GM21360 (cell line): Measurements from ENCODE around the gene KPNB1.

ENCODE experiments used
- ATAC-seq: cut with Tn5 transposase; IDR thresholded peaks from one replicate; pipeline ENCODE4 v1.9.1; 2021; ENCODE audit warnings: mild to moderate bottlenecking, moderate library complexity; ENCODE audit not compliant: unreplicated experiment

Gene KPNB1

DNA sequence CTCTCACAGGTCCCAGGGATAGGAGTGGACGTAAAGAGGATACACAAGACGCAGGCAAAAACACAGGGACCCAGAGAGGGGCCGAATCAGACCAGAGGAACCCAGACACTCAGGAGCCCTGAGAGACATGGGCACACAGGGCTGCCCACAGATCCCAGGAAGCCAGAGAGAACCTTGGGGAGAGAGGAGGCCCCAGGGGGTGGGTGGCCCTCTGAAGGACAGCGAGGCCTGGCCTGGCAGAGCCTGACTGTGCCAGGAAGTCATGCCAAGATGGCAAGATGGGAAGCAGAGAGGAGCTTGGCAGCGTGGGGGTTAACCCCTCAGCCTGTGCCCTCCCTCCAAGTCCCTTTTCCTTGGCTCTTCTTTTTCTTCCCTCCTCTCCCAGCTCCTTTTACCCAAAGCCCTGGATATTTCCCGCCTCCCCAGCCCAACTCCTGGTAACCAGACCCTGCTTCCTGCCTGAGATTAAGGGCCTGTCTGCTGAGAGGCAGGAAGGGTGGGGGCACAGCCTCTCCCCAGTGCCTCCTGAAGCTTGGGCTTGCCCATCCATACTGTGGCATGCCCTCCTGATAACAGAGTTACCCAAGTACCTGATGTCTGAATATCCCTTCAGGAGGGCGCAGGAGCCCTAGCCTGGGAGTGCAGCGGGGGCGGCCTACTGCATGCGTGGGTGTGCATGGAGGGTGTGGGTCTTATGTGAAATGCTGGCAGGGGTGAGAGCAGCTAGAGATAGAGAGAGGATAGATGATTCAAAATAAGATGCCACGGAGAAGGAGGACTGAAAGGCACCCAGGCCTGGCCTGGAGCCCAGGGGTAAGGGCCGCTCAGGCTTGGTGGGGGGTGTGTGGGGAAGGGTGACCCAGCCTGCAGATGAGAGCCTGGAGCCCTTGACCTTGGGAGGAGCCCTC, 77.3 kb downstream of the KPNB1 start:
- ATAC-seq: no peak

DNA sequence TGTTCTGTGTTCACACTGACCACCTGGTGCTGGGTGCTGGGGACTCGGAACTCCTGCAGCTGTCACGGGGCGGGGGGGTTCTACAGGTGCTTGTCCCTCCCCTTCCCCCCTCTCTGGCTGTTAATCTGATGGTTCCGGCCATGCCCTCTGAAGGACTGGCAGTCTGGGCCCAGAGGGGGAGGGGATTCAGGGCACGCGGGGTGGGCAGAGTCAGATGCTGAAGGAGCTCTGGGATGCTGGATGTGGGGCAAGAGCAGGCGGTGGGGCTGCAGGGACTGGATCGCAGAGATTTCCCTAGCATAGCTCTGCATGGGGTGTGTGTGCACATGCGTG, 78.0 kb downstream of the KPNB1 start:
- no peak for ATAC-seq

DNA sequence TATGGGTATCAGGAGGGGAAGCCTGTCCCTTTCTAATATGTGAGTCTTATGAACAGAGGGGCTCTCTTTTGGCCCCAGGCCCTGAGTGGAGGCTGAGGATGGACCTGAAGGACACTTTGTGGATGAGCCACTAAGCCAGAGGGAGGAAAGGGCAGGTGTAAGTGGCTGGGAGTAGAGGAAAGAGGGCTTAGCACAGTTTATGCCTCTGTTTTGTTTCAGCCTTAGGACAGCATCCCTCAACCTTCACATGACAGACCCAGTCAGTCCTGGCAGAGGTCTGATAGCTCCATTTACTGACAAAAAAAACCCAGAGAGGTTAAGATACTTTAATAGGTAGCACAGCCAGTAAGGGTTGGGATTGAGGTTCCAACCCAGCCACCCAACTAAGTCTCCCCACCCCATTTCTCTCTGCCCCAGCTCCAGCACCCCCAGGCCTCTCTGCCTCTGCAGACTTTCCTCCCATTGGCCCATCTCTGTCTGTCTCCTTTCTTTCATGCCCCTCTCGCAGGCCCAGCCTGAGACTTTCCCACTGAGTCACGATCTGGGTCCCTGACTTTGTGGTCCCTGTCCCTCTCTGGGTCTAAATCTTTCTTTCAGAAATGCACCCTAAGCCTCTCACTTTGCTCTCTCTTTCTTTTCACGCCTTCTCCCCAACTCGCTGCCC, 78.6 kb downstream of the KPNB1 start:
- ATAC-seq: no peak

DNA sequence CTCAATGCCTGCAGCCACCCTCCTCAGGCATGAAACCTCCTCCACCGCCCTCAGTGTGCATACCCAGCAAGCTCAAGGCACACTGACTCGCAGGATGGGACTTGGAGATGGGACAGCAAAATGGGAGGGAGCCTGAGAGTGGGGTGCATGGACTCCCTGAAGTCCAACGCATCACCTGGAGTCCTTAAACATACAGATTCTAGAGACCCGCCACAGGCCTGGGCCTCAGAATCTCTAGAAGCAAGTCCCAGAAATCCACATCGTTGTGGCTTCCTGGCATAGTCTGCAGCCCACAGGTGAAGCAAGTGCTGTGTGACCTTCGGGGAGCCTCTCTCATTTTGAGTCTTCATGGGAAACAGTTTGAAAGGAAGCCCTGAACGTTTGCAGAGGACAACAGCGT, 79.8 kb downstream of the KPNB1 start:
- ATAC-seq: no peak

DNA sequence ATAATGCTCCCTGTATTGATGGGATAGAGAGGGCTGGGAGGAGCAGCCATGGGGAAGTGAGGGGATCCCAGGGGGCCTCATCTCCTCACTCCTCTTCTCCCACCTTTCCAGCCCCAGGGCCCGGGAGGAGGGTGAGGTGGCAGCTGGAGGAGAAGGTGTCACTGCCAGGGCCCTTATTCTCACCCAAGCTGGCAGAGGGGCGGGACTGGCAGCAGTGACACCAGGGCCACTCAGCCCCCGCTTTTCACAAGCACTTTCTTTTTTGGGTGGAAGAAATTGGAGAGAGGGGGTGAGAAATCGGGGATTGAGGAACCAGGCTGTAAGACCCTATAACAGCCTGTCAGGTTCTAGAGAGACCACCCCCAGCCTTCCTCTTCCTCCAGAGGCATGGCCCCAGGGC, 81.0 kb downstream of the KPNB1 start:
- ATAC-seq: no peak

DNA sequence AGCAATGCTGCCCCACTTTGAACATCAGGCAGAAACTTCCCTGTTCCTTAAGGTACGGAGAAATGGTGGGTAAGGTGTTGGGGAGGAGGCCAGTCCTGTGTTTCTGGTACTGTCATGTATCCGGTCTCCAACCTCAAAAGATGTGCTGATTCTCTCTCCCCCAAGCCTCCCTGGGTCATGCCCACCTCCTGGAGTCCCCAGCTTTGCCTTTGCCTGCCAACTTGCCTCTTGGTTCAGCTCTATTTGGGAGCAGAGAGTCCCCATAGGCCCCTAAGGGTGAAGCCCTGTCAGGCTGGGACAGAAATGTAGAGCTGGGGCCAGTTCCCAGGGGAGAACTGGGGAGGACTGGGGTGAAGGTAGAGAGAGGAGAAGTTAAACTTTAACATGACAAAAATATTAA, 81.7 kb downstream of the KPNB1 start:
- no peak for ATAC-seq

DNA sequence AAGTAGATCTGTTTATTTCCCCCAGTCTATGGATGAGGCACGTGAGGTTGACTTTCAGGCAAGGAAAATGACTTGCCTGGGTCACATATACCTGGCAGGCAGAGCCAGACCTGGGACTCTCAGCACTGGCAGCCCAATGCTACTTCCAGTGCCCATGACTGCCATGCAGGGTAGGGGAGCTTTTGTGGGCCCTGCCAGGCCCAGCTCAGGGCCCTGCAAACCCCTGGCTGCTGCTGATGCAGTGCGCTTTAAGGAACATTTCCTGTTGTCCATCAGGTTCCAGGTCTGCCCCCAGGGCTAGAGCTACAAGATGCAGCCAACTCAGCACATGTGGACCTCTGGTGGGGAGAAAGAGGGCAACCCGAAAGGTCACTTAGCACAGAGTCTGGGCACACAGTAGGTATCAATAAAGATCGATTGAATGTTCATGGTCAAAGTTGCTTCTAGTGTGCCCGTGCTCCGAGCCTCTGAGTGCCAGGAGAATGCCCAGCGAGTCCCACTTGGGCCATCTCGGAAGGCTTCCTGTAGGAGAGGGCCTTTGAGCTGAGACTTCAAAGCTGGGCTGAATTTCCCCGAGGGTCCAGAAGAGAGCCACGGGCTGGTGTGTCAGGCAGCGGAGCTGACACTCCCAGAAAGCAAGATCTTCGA, 82.8 kb downstream of the KPNB1 start:
- ATAC-seq: no peak

DNA sequence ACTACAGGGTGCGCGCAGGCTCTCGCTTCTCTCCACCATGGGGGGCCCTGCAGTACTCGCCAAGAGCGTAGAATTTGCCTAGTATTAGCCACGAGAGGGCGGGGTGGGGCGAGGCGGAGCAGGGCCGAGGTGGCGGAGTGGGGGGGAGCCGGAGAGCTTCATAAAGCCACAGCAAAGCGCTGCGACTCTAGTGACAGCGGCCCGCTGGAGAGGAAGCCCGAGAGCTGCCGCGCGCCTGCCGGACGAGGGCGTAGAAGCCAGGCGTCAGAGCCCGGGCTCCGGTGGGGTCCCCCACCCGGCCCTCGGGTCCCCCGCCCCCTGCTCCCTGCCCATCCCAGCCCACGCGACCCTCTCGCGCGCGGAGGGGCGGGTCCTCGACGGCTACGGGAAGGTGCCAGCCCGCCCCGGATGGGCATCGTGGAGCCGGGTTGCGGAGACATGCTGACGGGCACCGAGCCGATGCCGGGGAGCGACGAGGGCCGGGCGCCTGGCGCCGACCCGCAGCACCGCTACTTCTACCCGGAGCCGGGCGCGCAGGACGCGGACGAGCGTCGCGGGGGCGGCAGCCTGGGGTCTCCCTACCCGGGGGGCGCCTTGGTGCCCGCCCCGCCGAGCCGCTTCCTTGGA, 83.4 kb downstream of the KPNB1 start, which contains the start of gene TBX21:
TBX21 (plus strand) TSS at position 190 of the 627 bp plus-strand sequence; CDS start at position 409, 219 bp downstream.
- peak; percentile 40 for ATAC-seq

DNA sequence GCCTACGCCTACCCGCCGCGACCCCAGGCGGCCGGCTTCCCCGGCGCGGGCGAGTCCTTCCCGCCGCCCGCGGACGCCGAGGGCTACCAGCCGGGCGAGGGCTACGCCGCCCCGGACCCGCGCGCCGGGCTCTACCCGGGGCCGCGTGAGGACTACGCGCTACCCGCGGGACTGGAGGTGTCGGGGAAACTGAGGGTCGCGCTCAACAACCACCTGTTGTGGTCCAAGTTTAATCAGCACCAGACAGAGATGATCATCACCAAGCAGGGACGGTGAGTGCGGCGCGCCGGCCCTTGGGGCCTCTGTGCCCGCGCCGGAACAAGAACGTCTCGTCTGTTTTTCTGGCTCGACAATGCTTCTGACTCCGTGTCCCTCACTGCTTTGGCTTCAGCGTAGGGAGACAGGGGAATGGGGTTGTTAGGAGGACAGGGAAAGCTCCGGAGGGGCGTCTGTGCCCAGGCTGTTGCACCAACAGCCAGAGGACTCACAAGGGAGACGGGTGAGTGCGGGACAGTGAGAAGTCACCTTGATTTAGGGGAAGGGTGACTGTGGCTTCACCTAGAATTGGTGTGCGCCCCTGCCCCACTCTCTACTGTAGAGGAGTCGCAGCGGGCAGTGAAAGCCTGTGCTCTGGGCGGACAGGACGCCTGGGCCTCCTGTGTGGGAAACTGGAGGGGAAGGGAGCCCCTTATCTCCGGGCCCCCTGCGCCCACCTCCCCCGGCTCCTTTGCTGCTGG, 84.1 kb downstream of the KPNB1 start:
- peak; percentile 25 for ATAC-seq

DNA sequence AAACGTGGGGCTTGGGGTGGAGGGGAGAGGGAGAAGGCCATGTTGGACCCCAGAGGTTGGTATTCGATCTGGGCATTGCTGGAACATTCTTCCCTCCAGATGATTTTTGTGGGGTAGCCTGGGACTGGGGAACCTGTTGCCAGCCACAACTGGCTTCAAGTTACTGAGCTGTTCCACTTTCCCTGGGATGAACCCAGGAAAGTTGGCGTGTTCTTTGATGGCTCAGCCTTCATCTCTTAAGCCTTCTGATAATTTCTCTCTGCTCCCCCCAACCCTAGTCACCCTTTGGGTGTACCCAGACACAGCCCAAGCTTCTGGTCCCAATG, 85.4 kb downstream of the KPNB1 start:
- no peak for ATAC-seq
